GM21576 (cell line): ENCODE results near the gene PTPRF.

Experiments
- ATAC-seq: cut with Tn5 transposase; IDR thresholded peaks from one replicate; pipeline ENCODE4 v1.9.1; 2021; ENCODE audit warnings: mild to moderate bottlenecking, moderate library complexity; ENCODE audit not compliant: unreplicated experiment

The PTPRF gene

GRCh38 chr1:43512133-43512532 lies 18.6 kb upstream of the PTPRF start:
- ATAC-seq = no peak

- ATAC-seq = no peak
Observed at GRCh38 chr1:43512681-43513080, 18.0 kb upstream of the PTPRF start.

GRCh38 chr1:43513471-43514173 lies 17.1 kb upstream of the PTPRF start:
- ATAC-seq = no peak

- ATAC-seq = no peak
Observed at GRCh38 chr1:43518935-43519686, 11.6 kb upstream of the PTPRF start.

GRCh38 chr1:43520100-43520778 lies 10.4 kb upstream of the PTPRF start:
- no peak for ATAC-seq

GRCh38 chr1:43521078-43521477 lies 9.6 kb upstream of the PTPRF start:
- no peak for ATAC-seq

GRCh38 chr1:43521756-43522155 lies 8.9 kb upstream of the PTPRF start:
- ATAC-seq = no peak

GRCh38 chr1:43522431-43522775 lies 8.3 kb upstream of the PTPRF start:
- no peak for ATAC-seq

GRCh38 chr1:43522776-43523480 lies 7.8 kb upstream of the PTPRF start:
- ATAC-seq = no peak

GRCh38 chr1:43524804-43525203 lies 5.9 kb upstream of the PTPRF start:
- no peak for ATAC-seq

GRCh38 chr1:43526002-43526401 lies 4.7 kb upstream of the PTPRF start:
- no peak for ATAC-seq

- no peak for ATAC-seq
Observed at GRCh38 chr1:43527111-43527878, 3.4 kb upstream of the PTPRF start.

- ATAC-seq = no peak
Observed at GRCh38 chr1:43529206-43529731, 1.4 kb upstream of the PTPRF start.

- no peak for ATAC-seq
Observed at GRCh38 chr1:43531107-43531905, 623 bp downstream of the PTPRF start.

- no peak for ATAC-seq
Observed at GRCh38 chr1:43531906-43532584, 1.4 kb downstream of the PTPRF start.

- ATAC-seq = no peak
Observed at GRCh38 chr1:43532716-43533115, 2.0 kb downstream of the PTPRF start.

GRCh38 chr1:43533584-43533983 lies 2.9 kb downstream of the PTPRF start:
- ATAC-seq = no peak

- ATAC-seq = no peak
Observed at GRCh38 chr1:43534256-43534655, 3.6 kb downstream of the PTPRF start.
